Esophagus squamous epithelium (tissue), 5 donors: Measurements from ENCODE around the gene CLTCL1. TPM values are rescaled to one million over a fixed set of nuclear protein-coding genes. Genes with fewer than 3 reads are reported as not detected.

Experiments used
- DNase-seq: peaks from one replicate; lab custom pipeline; 2025; lab: John Stamatoyannopoulos, UW
- H3K27ac ChIP-seq, 4 donors: fragments of 200-600 bp; sonication (generic); one replicate each; pipeline ENCODE4 v1.5.1; 2016 to 2019; ENCODE audit warnings: mild to moderate bottlenecking in 1 of 4
- H3K27me3 ChIP-seq, 4 donors: fragments of 200-600 bp; sonication (generic); 1 replicate in 3 of 4; 2 replicates in 1 of 4; pipeline versions ENCODE4 v1.5.1 to v1.6.0; 2017 to 2021; ENCODE audit warnings: antibody characterized with exemption in 1 of 4
- H3K36me3 ChIP-seq, 3 donors: fragments of 200-600 bp; sonication (generic); one replicate each; pipeline ENCODE4 v1.5.1; 2016 to 2019
- H3K4me1 ChIP-seq, 3 donors: fragments of 200-600 bp; sonication (generic); one replicate each; pipeline ENCODE4 v1.5.1; 2017 to 2019
- H3K4me3 ChIP-seq, 4 donors: fragments of 200-600 bp; sonication (generic); 1 replicate in 3 of 4; 2 replicates in 1 of 4; pipeline ENCODE4 v1.5.1; 2016 to 2019; ENCODE audit warnings: mild to moderate bottlenecking in 2 of 4, moderate library complexity in 1 of 4
- H3K9me3 ChIP-seq, 3 donors: fragments of 200-600 bp; sonication (generic); one replicate each; pipeline ENCODE4 v1.5.1; 2016 to 2019
- CTCF ChIP-seq, 6 experiments: fragments of 450-650 bp in 4 of 6; fragments of 200-600 bp in 2 of 6; sonication (generic) in 2 of 6; IDR thresholded peaks; one replicate each; pipeline ENCODE4 v1.5.1; 2016 to 2019; ENCODE audit warnings: antibody characterized with exemption in 6 of 6, mild to moderate bottlenecking in 4 of 6, moderate library complexity in 4 of 6
- POLR2A ChIP-seq, 4 donors: fragments of 450-650 bp; IDR thresholded peaks; one replicate each; pipeline ENCODE4 v1.6.1; 2017; ENCODE audit warnings: antibody characterized with exemption in 4 of 4, mild to moderate bottlenecking in 4 of 4, moderate library complexity in 3 of 4
- whole genome bisulfite sequencing, 2 donors: methylation state at CpG; one replicate each; pipeline ENCODE4 v1.1.5; 2018; 5-methylcytosine and 5-hydroxymethylcytosine counted together
- intact Hi-C: fragments of 100-400 bp; cut with DNase I; formaldehyde crosslinking; loops from one replicate; pipeline ENCODE4 v1.15.0; 2022
- total RNA-seq, 4 donors: library from RNA; depleted of rRNA; stranded (reverse); fragments of >200 nt; gene quantifications; one replicate each; pipeline ENCODE4 v1.1.0, GENCODE V29; 2016
- donor health status: DM: yes; HTN: yes; CAD: no.

CLTCL1 gene
- total RNA-seq, 4 donors from 2014 or later = 3.0 to 7.7 (median 5.1) TPM

GRCh38 chr22:19290400-19291217, 910 bp downstream of the CLTCL1 start:
- H3K4me1 ChIP-seq = peaks cover 15 to 58% (median 26%) of the 10 kb centered on the region in 3 donors
- no peaks in the 10 kb centered on the region for H3K9me3 ChIP-seq
- intact Hi-C loops = no loop called here
- no peak for DNase-seq
- peak overlapping the region; percentile 81 to 89 (median 88) for H3K27ac ChIP-seq
- no peaks in the 10 kb centered on the region for H3K27me3 ChIP-seq
- WGBS, 2 donors = 12 to 56% methylated on average over 8 to 22 of the region's 27 CpGs
- H3K36me3 ChIP-seq = no peaks in the 10 kb centered on the region
- H3K4me3 ChIP-seq = peak overlapping the region; percentile 64 to 98 (median 85)
- TF ChIP-seq CTCF (IDR thresholded peaks at IDR 0.05) (no peak), POLR2A (IDR thresholded peaks at IDR 0.05) (no peak)

GRCh38 chr22:19289475-19290161, 1.9 kb downstream of the CLTCL1 start:
- intact Hi-C loops = no loop called here
- H3K27ac ChIP-seq = no peak overlapping the region
- H3K4me3 ChIP-seq = no peak overlapping the region
- no peak for DNase-seq
- H3K9me3 ChIP-seq = no peaks in the 10 kb centered on the region
- WGBS, 2 donors = 63 to 72% methylated on average over 4 to 5 of the region's 5 CpGs
- H3K27me3 ChIP-seq = no peaks in the 10 kb centered on the region
- no peak for TF ChIP-seq POLR2A (IDR thresholded peaks at IDR 0.05)
- no peak for TF ChIP-seq CTCF (IDR thresholded peaks at IDR 0.05)
- H3K36me3 ChIP-seq = no peaks in the 10 kb centered on the region
- peaks cover 15 to 61% (median 32%) of the 10 kb centered on the region in 3 donors for H3K4me1 ChIP-seq

GRCh38 chr22:19287889-19288288, 3.6 kb downstream of the CLTCL1 start:
- 52 to 63% methylated on average over 4 of the region's 4 CpGs for WGBS, 2 donors
- TF ChIP-seq CTCF (IDR thresholded peaks at IDR 0.05) = no peak
- no peak overlapping the region for H3K4me3 ChIP-seq
- intact Hi-C loops = no loop called here
- no peak for DNase-seq
- peaks cover 15 to 58% (median 32%) of the 10 kb centered on the region in 3 donors for H3K4me1 ChIP-seq
- peak overlapping the region in 1 of 4 donors; percentile 21 for H3K27ac ChIP-seq
- H3K9me3 ChIP-seq = no peaks in the 10 kb centered on the region
- H3K36me3 ChIP-seq = no peaks in the 10 kb centered on the region
- no peaks in the 10 kb centered on the region for H3K27me3 ChIP-seq

- intact Hi-C loops = no loop called here
- Histone ChIP-seq H3K4me3 (no peak overlapping the region), H3K27me3 (no peaks in the 10 kb centered on the region), H3K4me1 (peaks cover 15 to 51% (median 25%) of the 10 kb centered on the region in 3 donors), H3K36me3 (no peaks in the 10 kb centered on the region), H3K27ac (peak overlapping the region in 2 of 4 donors; percentile 31 to 45), H3K9me3 (no peaks in the 10 kb centered on the region)
- DNase-seq = no peak
- 34 to 38% methylated on average over 5 of the region's 5 CpGs for WGBS, 2 donors
- TF ChIP-seq CTCF (IDR thresholded peaks at IDR 0.05) = no peak
- no peak for TF ChIP-seq POLR2A (IDR thresholded peaks at IDR 0.05)
Observed at GRCh38 chr22:19287076-19287707, 4.3 kb downstream of the CLTCL1 start.
